Anterior cingulate cortex (tissue), 58 donors: Measurements from ENCODE around the gene GALNT16.

Source experiments
- DNase-seq, 58 donors: peaks; one replicate each; lab custom pipeline; 2025; lab: John Stamatoyannopoulos, UW

Gene GALNT16

GRCh38 chr14:69398053-69398817, 138.3 kb downstream of the GALNT16 start, which contains the start of the genes ERH and SLC39A9:
TSS of gene ERH (minus strand) at chr14:69398299. CDS start at chr14:69398233, 66 bp downstream.
TSS of gene SLC39A9 (plus strand) at chr14:69398692. CDS start at chr14:69399370, 678 bp downstream.
- DNase-seq: peak; percentile 34 to 98 (median 91)

- DNase-seq: no peak
Observed at GRCh38 chr14:69398818-69399210, 138.9 kb downstream of the GALNT16 start.

GRCh38 chr14:69399750-69400149, 139.8 kb downstream of the GALNT16 start:
- no peak for DNase-seq

GRCh38 chr14:69400154-69400553, 140.2 kb downstream of the GALNT16 start:
- no peak for DNase-seq

GRCh38 chr14:69401841-69402240, 141.9 kb downstream of the GALNT16 start:
- no peak for DNase-seq

GRCh38 chr14:69404478-69404877, 144.5 kb downstream of the GALNT16 start:
- no peak for DNase-seq

GRCh38 chr14:69404883-69405282, 144.9 kb downstream of the GALNT16 start:
- no peak for DNase-seq

GRCh38 chr14:69405762-69406161, 145.8 kb downstream of the GALNT16 start:
- no peak for DNase-seq
